IPS-18a (cell line): ENCODE results near the gene SPINDOC.
"Not testable (repeated sequence)": the region's sequence is repeated elsewhere in the genome, so short reads cannot be mapped to it uniquely, and the experiment has no call there.

Source experiments
- H3K27ac ChIP-seq: one replicate; pipeline ENCODE4 v1.5.1; 2013; ENCODE audit warnings: low read length
- H3K27me3 ChIP-seq: one replicate; pipeline ENCODE4 v1.6.1; 2013; ENCODE audit warnings: mild to moderate bottlenecking, low read length; ENCODE audit not compliant: control insufficient read depth, insufficient read depth
- H3K36me3 ChIP-seq: one replicate; pipeline ENCODE4 v1.6.1; 2013; ENCODE audit warnings: low read depth, low read length; ENCODE audit not compliant: control insufficient read depth
- H3K4me1 ChIP-seq: one replicate; pipeline ENCODE4 v1.6.1; 2013; ENCODE audit warnings: low read depth, low read length; ENCODE audit not compliant: control insufficient read depth
- H3K4me3 ChIP-seq: one replicate; pipeline ENCODE4 v1.5.1; 2013; ENCODE audit warnings: low read length
- H3K9ac ChIP-seq: one replicate; pipeline ENCODE4 v1.6.1; 2013; ENCODE audit warnings: mild to moderate bottlenecking, low read length, moderate library complexity
- H3K9me3 ChIP-seq: one replicate; pipeline ENCODE4 v1.6.1; 2013; ENCODE audit warnings: low read depth, low read length; ENCODE audit not compliant: control insufficient read depth

Gene SPINDOC

GRCh38 chr11:63795066-63795465 lies 18.2 kb upstream of the SPINDOC start:
- Histone ChIP-seq H3K4me1 (no peaks in the 10 kb centered on the region), H3K27me3 (no peaks in the 10 kb centered on the region), H3K9ac (no peak overlapping the region), H3K27ac (no peak overlapping the region), H3K9me3 (peaks cover 9% of the 10 kb centered on the region), H3K36me3 (no peaks in the 10 kb centered on the region), H3K4me3 (no peak overlapping the region)

GRCh38 chr11:63800921-63801320 lies 12.3 kb upstream of the SPINDOC start:
- Histone ChIP-seq H3K9me3 (no peaks in the 10 kb centered on the region), H3K27ac (no peak overlapping the region), H3K27me3 (no peaks in the 10 kb centered on the region), H3K4me3 (no peak overlapping the region), H3K4me1 (no peaks in the 10 kb centered on the region), H3K36me3 (no peaks in the 10 kb centered on the region), H3K9ac (no peak overlapping the region)

- H3K36me3 ChIP-seq: no peaks in the 10 kb centered on the region
- H3K27me3 ChIP-seq: no peaks in the 10 kb centered on the region
- no peak overlapping the region for H3K4me3 ChIP-seq
- H3K4me1 ChIP-seq: no peaks in the 10 kb centered on the region
- no peaks in the 10 kb centered on the region for H3K9me3 ChIP-seq
- H3K9ac ChIP-seq: no peak overlapping the region
- H3K27ac ChIP-seq: no peak overlapping the region
Observed at GRCh38 chr11:63802637-63803414, 10.4 kb upstream of the SPINDOC start.

- Histone ChIP-seq H3K27me3 (no peaks in the 10 kb centered on the region), H3K4me1 (no peaks in the 10 kb centered on the region), H3K9ac (no peak overlapping the region), H3K9me3 (no peaks in the 10 kb centered on the region), H3K27ac (no peak overlapping the region), H3K4me3 (no peak overlapping the region), H3K36me3 (no peaks in the 10 kb centered on the region)
Observed at GRCh38 chr11:63804259-63804658, 9.0 kb upstream of the SPINDOC start.

- Histone ChIP-seq H3K36me3 (no peaks in the 10 kb centered on the region), H3K9ac (no peak overlapping the region), H3K4me3 (no peak overlapping the region), H3K9me3 (no peaks in the 10 kb centered on the region), H3K27ac (no peak overlapping the region), H3K27me3 (no peaks in the 10 kb centered on the region), H3K4me1 (no peaks in the 10 kb centered on the region)
Observed at GRCh38 chr11:63805844-63806415, 7.3 kb upstream of the SPINDOC start.

- H3K27ac ChIP-seq: not testable (repeated sequence)
Observed at GRCh38 chr11:63810383-63810782, 2.9 kb upstream of the SPINDOC start.

GRCh38 chr11:63811522-63811921 lies 1.7 kb upstream of the SPINDOC start:
- H3K27ac ChIP-seq: no peak overlapping the region
- no peaks in the 10 kb centered on the region for H3K9me3 ChIP-seq
- no peak overlapping the region for H3K4me3 ChIP-seq
- peaks cover 18% of the 10 kb centered on the region for H3K4me1 ChIP-seq
- H3K9ac ChIP-seq: no peak overlapping the region
- H3K27me3 ChIP-seq: peaks cover 6% of the 10 kb centered on the region
- peaks cover 9% of the 10 kb centered on the region for H3K36me3 ChIP-seq

More at GRCh38 chr11:63810383-63810782, 2.9 kb upstream of the SPINDOC start:
- H3K9me3 ChIP-seq, H3K36me3 ChIP-seq, H3K27me3 ChIP-seq, H3K9ac ChIP-seq, H3K4me3 ChIP-seq: not testable (repeated sequence)
- peaks cover 16% of the 10 kb centered on the region for H3K4me1 ChIP-seq

- H3K9ac ChIP-seq: peak overlapping the region; percentile 90
- peaks cover 6% of the 10 kb centered on the region for H3K27me3 ChIP-seq
- peaks cover 28% of the 10 kb centered on the region for H3K36me3 ChIP-seq
- peaks cover 18% of the 10 kb centered on the region for H3K4me1 ChIP-seq
- H3K9me3 ChIP-seq: no peaks in the 10 kb centered on the region
- H3K27ac ChIP-seq: peak overlapping the region; percentile 82
- peak overlapping the region; percentile 62 for H3K4me3 ChIP-seq
Observed at GRCh38 chr11:63813563-63814382, 517 bp downstream of the SPINDOC start.

GRCh38 chr11:63814383-63814736 lies 1.1 kb downstream of the SPINDOC start:
- Histone ChIP-seq H3K36me3 (peaks cover 29% of the 10 kb centered on the region), H3K9me3 (no peaks in the 10 kb centered on the region), H3K27ac (no peak overlapping the region), H3K27me3 (peaks cover 6% of the 10 kb centered on the region), H3K9ac (peak overlapping the region; percentile 90), H3K4me1 (peaks cover 18% of the 10 kb centered on the region), H3K4me3 (peak overlapping the region; percentile 62)

GRCh38 chr11:63816166-63816565 lies 2.9 kb downstream of the SPINDOC start:
- no peaks in the 10 kb centered on the region for H3K9me3 ChIP-seq
- no peak overlapping the region for H3K4me3 ChIP-seq
- H3K9ac ChIP-seq: no peak overlapping the region
- H3K36me3 ChIP-seq: peaks cover 45% of the 10 kb centered on the region
- peaks cover 18% of the 10 kb centered on the region for H3K4me1 ChIP-seq
- peaks cover 6% of the 10 kb centered on the region for H3K27me3 ChIP-seq
- H3K27ac ChIP-seq: no peak overlapping the region

GRCh38 chr11:63816732-63817131 lies 3.5 kb downstream of the SPINDOC start:
- H3K27me3 ChIP-seq: peaks cover 6% of the 10 kb centered on the region
- H3K27ac ChIP-seq: no peak overlapping the region
- no peak overlapping the region for H3K9ac ChIP-seq
- peaks cover 14% of the 10 kb centered on the region for H3K4me1 ChIP-seq
- H3K36me3 ChIP-seq: peaks cover 51% of the 10 kb centered on the region
- no peaks in the 10 kb centered on the region for H3K9me3 ChIP-seq
- no peak overlapping the region for H3K4me3 ChIP-seq
